ENCODE results near the gene SH3PXD2A. TPM values are rescaled to one million over a fixed set of nuclear protein-coding genes. Genes with fewer than 3 reads are reported as not detected.

The SH3PXD2A gene
- total RNA-seq, 1 donor from 2014 or later = 17.3 TPM

DNA sequence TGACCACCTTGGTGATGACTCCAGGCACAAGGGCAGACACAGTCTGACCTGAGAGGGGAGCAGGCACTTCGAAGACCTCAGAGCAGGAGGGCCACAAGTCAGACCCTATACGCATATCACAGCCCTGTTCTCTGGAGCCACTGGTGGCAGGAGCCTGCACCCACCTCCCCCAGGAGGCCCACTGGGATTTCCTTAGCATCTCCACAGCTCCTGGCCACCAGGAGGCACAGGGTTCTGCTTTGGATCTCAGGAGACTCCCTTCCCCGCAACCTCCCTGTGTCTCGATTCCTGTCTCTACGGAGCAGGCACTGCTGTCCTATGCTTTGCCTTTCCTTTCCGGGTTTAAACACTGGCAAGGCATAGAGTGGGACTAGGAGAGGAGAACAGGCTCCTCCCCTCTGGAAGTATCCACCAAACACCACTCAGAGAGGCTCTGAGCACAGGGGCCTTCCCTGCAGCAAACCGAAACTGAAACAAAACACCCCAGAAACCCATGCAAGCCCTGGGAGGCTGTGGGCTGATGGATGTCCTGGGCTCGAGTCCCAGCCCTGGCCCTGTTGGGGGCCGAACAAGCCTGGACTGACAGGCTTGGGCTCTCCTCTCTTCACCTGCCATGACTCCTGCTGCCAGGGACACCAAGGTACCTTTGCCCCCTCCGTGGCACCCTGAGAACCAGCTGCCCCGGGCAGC lies 195.6 kb downstream of the SH3PXD2A start:
- Mint-ChIP-seq H3K36me3 (ENCODE audit: low read depth, unreplicated experiment) (peaks cover 40% of the 10 kb centered on the region), H3K4me1 (ENCODE audit: low read depth, unreplicated experiment) (peaks cover 5% of the 10 kb centered on the region), H3K27me3 (ENCODE audit: low read depth, unreplicated experiment) (peaks cover 4% of the 10 kb centered on the region), H3K27ac (ENCODE audit: unreplicated experiment) (no peak overlapping the region), H3K9me3 (ENCODE audit: unreplicated experiment) (peaks cover 9% of the 10 kb centered on the region), H3K4me3 (ENCODE audit: unreplicated experiment) (peak overlapping the region; percentile 50)
- no peaks in the 10 kb centered on the region for H3K27me3 ChIP-seq (ENCODE audit: insufficient read depth, low read length)
- H4K20me1 ChIP-seq (ENCODE audit: insufficient read depth, low read length) = peaks cover 25% of the 10 kb centered on the region
- H3K4me3 ChIP-seq (ENCODE audit: insufficient read depth, low read depth, low read length) = peak overlapping the region; percentile 70
- peaks cover 11% of the 10 kb centered on the region for H3K36me3 ChIP-seq (ENCODE audit: insufficient read depth, low read length)
- H3K4me2 ChIP-seq (ENCODE audit: low read length) = peak overlapping the region; percentile 97
- peak; percentile 67 for FAIRE-seq
- DNase-seq (ENCODE audit: low read depth) = peak; percentile 85
- H3K27ac ChIP-seq (ENCODE audit: low read depth, low read length) = peak overlapping the region; percentile 84
- H3K4me1 ChIP-seq (ENCODE audit: insufficient read depth, low read length) = peaks cover 25% of the 10 kb centered on the region
- no peak for TF ChIP-seq EZH2 (IDR thresholded peaks at IDR 0.05; ENCODE audit: insufficient read depth, low read length)
- TF ChIP-seq, protein P1, sequence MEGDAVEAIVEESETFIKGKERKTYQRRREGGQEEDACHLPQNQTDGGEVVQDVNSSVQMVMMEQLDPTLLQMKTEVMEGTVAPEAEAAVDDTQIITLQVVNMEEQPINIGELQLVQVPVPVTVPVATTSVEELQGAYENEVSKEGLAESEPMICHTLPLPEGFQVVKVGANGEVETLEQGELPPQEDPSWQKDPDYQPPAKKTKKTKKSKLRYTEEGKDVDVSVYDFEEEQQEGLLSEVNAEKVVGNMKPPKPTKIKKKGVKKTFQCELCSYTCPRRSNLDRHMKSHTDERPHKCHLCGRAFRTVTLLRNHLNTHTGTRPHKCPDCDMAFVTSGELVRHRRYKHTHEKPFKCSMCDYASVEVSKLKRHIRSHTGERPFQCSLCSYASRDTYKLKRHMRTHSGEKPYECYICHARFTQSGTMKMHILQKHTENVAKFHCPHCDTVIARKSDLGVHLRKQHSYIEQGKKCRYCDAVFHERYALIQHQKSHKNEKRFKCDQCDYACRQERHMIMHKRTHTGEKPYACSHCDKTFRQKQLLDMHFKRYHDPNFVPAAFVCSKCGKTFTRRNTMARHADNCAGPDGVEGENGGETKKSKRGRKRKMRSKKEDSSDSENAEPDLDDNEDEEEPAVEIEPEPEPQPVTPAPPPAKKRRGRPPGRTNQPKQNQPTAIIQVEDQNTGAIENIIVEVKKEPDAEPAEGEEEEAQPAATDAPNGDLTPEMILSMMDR (IDR thresholded peaks at IDR 0.05; ENCODE audit: insufficient read depth, low read depth, low read length) = no peak
- H3K79me2 ChIP-seq (ENCODE audit: insufficient read depth, low read length) = peaks cover 54% of the 10 kb centered on the region
- no peaks in the 10 kb centered on the region for H3K9me3 ChIP-seq (ENCODE audit: insufficient read depth, low read depth, low read length)
- peak overlapping the region; percentile 84 for H3K9ac ChIP-seq (ENCODE audit: low read length)
- peak overlapping the region; percentile 85 for H2AFZ ChIP-seq (ENCODE audit: low read depth, low read length)

DNA sequence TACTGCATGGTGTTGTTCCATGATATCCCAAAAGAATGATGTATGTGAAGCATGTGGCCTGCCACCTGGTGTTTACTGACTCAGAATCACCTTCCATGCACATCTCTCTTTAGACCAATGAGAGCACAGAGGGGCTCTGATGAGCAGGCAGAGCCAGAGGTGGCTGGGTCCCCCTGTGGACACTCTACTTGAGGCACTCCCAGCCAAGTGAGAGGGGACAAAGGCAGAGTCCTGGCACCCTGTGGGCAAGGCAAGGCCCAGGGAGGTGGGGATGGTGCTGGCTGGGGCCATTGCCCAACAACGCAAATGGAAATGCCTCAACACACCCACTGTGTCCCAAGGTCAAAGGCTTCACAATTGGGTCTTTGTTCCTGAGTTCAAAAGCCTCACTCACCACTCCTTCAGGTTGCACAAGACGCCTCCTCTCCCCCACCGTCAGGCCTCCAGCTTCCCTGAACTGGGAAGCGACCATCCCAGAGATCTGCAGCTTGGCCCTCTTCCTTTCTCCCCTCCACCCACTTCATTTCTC lies 197.3 kb downstream of the SH3PXD2A start:
- Mint-ChIP-seq H3K36me3 (ENCODE audit: low read depth, unreplicated experiment) (peaks cover 41% of the 10 kb centered on the region), H3K9me3 (ENCODE audit: unreplicated experiment) (peaks cover 9% of the 10 kb centered on the region), H3K4me1 (ENCODE audit: low read depth, unreplicated experiment) (peaks cover 7% of the 10 kb centered on the region), H3K27ac (ENCODE audit: unreplicated experiment) (no peak overlapping the region), H3K27me3 (ENCODE audit: low read depth, unreplicated experiment) (peaks cover 5% of the 10 kb centered on the region), H3K4me3 (ENCODE audit: unreplicated experiment) (no peak overlapping the region)
- Histone ChIP-seq H3K4me3 (ENCODE audit: insufficient read depth, low read depth, low read length) (no peak overlapping the region), H3K27ac (ENCODE audit: low read depth, low read length) (no peak overlapping the region), H4K20me1 (ENCODE audit: insufficient read depth, low read length) (peaks cover 35% of the 10 kb centered on the region), H3K9me3 (ENCODE audit: insufficient read depth, low read depth, low read length) (no peaks in the 10 kb centered on the region), H3K27me3 (ENCODE audit: insufficient read depth, low read length) (no peaks in the 10 kb centered on the region), H3K4me1 (ENCODE audit: insufficient read depth, low read length) (peaks cover 25% of the 10 kb centered on the region), H3K9ac (ENCODE audit: low read length) (no peak overlapping the region), H3K79me2 (ENCODE audit: insufficient read depth, low read length) (peaks cover 61% of the 10 kb centered on the region), H2AFZ (ENCODE audit: low read depth, low read length) (no peak overlapping the region), H3K36me3 (ENCODE audit: insufficient read depth, low read length) (peaks cover 11% of the 10 kb centered on the region), H3K4me2 (ENCODE audit: low read length) (no peak overlapping the region)
- no peak for DNase-seq (ENCODE audit: low read depth)
- FAIRE-seq = no peak
- TF ChIP-seq, protein P1 (IDR thresholded peaks at IDR 0.05; ENCODE audit: insufficient read depth, low read depth, low read length) = no peak
- TF ChIP-seq EZH2 (IDR thresholded peaks at IDR 0.05; ENCODE audit: insufficient read depth, low read length) = no peak

DNA sequence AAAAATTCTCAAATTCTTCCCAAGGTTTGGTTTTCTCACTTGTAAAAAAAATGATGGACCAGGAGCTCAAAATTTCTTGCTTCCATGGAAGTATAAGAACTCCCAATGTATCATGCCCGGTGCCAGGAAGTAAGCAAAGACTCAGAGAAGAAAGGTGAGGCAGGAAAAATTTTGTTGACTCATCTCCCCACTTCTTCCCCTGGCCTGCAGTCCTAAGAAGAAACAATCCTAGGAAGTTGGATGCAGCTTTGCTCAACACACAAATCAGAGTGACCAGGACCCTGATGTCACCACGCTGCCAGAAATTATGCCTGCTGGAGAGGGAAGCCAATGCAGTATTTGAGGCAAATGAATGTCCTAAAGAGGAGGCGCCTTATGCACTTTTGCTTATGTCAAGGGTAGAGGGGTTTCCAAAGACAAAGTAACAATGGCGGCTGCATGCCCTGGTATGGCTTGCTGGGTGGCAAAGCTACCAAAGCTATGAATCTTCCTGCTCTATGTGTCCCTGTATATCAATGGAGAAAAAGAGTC lies 198.2 kb downstream of the SH3PXD2A start:
- no peaks in the 10 kb centered on the region for H3K27me3 ChIP-seq (ENCODE audit: insufficient read depth, low read length)
- peaks cover 11% of the 10 kb centered on the region for H3K36me3 ChIP-seq (ENCODE audit: insufficient read depth, low read length)
- H3K4me2 ChIP-seq (ENCODE audit: low read length) = no peak overlapping the region
- H3K27ac ChIP-seq (ENCODE audit: low read depth, low read length) = no peak overlapping the region
- TF ChIP-seq EZH2 (IDR thresholded peaks at IDR 0.05; ENCODE audit: insufficient read depth, low read length) = no peak
- TF ChIP-seq, protein P1 (IDR thresholded peaks at IDR 0.05; ENCODE audit: insufficient read depth, low read depth, low read length) = no peak
- Mint-ChIP-seq H3K27me3 (ENCODE audit: low read depth, unreplicated experiment) (peaks cover 10% of the 10 kb centered on the region), H3K27ac (ENCODE audit: unreplicated experiment) (no peak overlapping the region), H3K36me3 (ENCODE audit: low read depth, unreplicated experiment) (peaks cover 39% of the 10 kb centered on the region), H3K4me1 (ENCODE audit: low read depth, unreplicated experiment) (peaks cover 7% of the 10 kb centered on the region), H3K4me3 (ENCODE audit: unreplicated experiment) (no peak overlapping the region), H3K9me3 (ENCODE audit: unreplicated experiment) (peaks cover 9% of the 10 kb centered on the region)
- DNase-seq (ENCODE audit: low read depth) = no peak
- H3K9ac ChIP-seq (ENCODE audit: low read length) = no peak overlapping the region
- no peak for FAIRE-seq
- no peaks in the 10 kb centered on the region for H3K9me3 ChIP-seq (ENCODE audit: insufficient read depth, low read depth, low read length)
- H4K20me1 ChIP-seq (ENCODE audit: insufficient read depth, low read length) = peaks cover 43% of the 10 kb centered on the region
- H3K4me3 ChIP-seq (ENCODE audit: insufficient read depth, low read depth, low read length) = no peak overlapping the region
- H3K79me2 ChIP-seq (ENCODE audit: insufficient read depth, low read length) = peaks cover 58% of the 10 kb centered on the region
- no peak overlapping the region for H2AFZ ChIP-seq (ENCODE audit: low read depth, low read length)
- peaks cover 25% of the 10 kb centered on the region for H3K4me1 ChIP-seq (ENCODE audit: insufficient read depth, low read length)
